Activated T-cell treated with anti-CD3 and anti-CD28 coated beads, Interleukin-2, amount 50 U/mL, for 1 hour (primary cell): ENCODE measurements around the gene ARHGAP26.

Experiments
- DNase-seq: peaks from one replicate; pipeline ENCODE4 v3.0.0-alpha.2; 2020

The ARHGAP26 gene

GRCh38 chr5:142833517-142834449 is 63.6 kb downstream of the ARHGAP26 start:
- no peak for DNase-seq

GRCh38 chr5:142834504-142834903 is 64.3 kb downstream of the ARHGAP26 start:
- no peak for DNase-seq

- DNase-seq = no peak
These were observed 65.4 kb downstream of the ARHGAP26 start for GRCh38 chr5:142835540-142835939.

GRCh38 chr5:142836048-142836447 is 65.9 kb downstream of the ARHGAP26 start:
- DNase-seq = no peak

- DNase-seq = no peak
These were observed 67.0 kb downstream of the ARHGAP26 start for GRCh38 chr5:142837081-142837725.

- DNase-seq = no peak
These were observed 68.7 kb downstream of the ARHGAP26 start for GRCh38 chr5:142838845-142839244.

- DNase-seq = no peak
These were observed 69.7 kb downstream of the ARHGAP26 start for GRCh38 chr5:142839711-142840346.

GRCh38 chr5:142840575-142840974 is 70.4 kb downstream of the ARHGAP26 start:
- no peak for DNase-seq

GRCh38 chr5:142841511-142842265 is 71.5 kb downstream of the ARHGAP26 start:
- DNase-seq = no peak

GRCh38 chr5:142842994-142843905 is 73.1 kb downstream of the ARHGAP26 start:
- no peak for DNase-seq

GRCh38 chr5:142844866-142845265 is 74.7 kb downstream of the ARHGAP26 start:
- DNase-seq = no peak

GRCh38 chr5:142845402-142845921 is 75.3 kb downstream of the ARHGAP26 start:
- DNase-seq = no peak

- DNase-seq = no peak
These were observed 75.8 kb downstream of the ARHGAP26 start for GRCh38 chr5:142845954-142846398.

- no peak for DNase-seq
These were observed 76.2 kb downstream of the ARHGAP26 start for GRCh38 chr5:142846406-142846805.

GRCh38 chr5:142847898-142848790 is 78.0 kb downstream of the ARHGAP26 start:
- DNase-seq = no peak

- DNase-seq = no peak
These were observed 79.3 kb downstream of the ARHGAP26 start for GRCh38 chr5:142849466-142849865.

- no peak for DNase-seq
These were observed 79.7 kb downstream of the ARHGAP26 start for GRCh38 chr5:142849880-142850279.

- no peak for DNase-seq
These were observed 81.6 kb downstream of the ARHGAP26 start for GRCh38 chr5:142851731-142852130.

GRCh38 chr5:142852416-142853198 is 82.4 kb downstream of the ARHGAP26 start:
- no peak for DNase-seq

GRCh38 chr5:142853682-142854081 is 83.5 kb downstream of the ARHGAP26 start:
- no peak for DNase-seq
